GM19043 (cell line): ENCODE results near the gene IFNA21.
"Not testable (repeated sequence)": the region's sequence is repeated elsewhere in the genome, so short reads cannot be mapped to it uniquely, and the experiment has no call there.

Source experiments
- ATAC-seq: cut with Tn5 transposase; IDR thresholded peaks from one replicate; pipeline ENCODE4 v1.9.1; 2021; ENCODE audit warnings: low read depth; ENCODE audit not compliant: unreplicated experiment

The IFNA21 gene

DNA sequence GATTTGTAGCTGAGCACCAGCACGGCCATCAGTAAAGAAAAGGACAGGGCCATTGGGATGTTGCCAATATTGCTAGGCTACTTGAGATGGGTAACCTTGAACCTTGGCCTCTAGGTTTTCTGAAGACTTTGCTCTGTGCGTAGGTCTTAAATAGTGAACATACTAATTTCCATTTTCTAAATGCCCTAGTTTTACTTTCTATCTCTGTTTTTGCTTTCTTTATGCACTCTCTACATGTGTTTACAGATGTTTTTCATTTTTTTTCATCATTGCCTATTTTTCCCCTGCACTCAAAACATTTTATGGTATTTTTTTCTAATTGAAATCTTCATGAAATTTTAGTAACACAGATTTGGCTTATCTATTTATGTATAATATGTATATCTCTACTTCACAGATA lies at the start of gene IFNA21:
Gene IFNA21 (minus strand): TSS at position 101 of the 400 bp plus-strand sequence. CDS start 48 bp downstream, at position 53.
- ATAC-seq = not testable (repeated sequence)

DNA sequence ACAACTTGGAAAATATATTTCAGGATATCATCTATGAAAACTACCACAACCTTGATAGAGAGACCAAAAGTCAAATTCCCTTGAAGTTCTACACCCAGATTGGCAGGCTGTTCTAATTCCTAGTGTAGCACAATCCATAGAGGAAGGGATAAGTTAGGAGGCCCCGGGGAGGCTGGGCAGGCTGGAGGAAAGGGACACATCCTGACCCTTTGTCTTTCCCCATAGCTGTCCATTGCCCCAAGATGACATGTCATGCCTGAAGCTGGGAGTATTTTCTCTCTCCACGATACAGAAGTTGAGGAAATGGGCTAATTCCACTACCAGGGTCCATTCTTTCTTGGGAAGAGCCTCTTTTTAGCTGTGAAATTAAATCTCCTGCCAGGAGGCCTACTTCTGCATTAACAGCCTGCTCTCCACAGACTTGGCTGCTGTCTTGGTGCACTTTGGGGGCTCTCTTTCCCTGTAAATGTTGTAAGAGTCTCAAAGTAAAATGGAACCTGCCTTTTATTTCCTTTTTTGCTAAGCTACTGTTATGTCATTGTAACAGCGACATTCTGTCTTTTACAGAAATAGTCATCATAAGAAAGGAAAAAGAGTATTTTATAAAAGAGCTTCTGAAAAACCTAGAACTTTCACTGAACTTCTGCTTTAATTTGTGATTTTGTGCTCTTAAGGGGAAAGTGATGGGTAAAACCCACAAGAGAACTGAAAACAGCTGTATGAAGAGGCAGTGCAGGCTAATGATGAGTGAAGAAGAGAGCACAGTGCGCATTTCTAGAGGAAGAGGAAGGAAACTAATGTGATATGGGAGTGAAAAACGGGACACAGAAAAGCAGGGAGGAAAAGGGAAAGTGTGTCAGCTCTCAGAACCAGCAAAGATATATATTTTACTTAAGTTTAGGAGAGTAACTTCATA lies 47.2 kb upstream of the IFNA21 start:
- peak; percentile 70 for ATAC-seq

DNA sequence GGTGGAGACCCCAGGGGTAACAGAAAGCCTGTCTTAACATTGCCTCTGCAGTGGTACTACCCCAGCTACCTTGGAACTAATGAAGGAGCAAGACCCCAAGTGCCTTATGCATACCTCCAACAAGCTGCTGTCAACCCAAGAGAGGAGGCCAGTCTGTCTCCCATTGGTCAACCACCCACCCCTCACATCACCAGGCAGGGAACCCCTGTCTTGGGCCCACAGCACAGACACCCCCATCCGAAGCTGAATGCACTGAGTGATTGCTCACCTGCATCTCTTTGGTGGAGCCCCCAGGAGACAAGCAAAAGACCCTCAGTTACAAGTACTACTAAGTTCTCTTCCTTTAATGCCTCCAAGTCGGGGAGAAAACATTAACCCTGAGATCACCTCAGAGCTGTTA lies 45.7 kb upstream of the IFNA21 start:
- ATAC-seq = not testable (repeated sequence)

DNA sequence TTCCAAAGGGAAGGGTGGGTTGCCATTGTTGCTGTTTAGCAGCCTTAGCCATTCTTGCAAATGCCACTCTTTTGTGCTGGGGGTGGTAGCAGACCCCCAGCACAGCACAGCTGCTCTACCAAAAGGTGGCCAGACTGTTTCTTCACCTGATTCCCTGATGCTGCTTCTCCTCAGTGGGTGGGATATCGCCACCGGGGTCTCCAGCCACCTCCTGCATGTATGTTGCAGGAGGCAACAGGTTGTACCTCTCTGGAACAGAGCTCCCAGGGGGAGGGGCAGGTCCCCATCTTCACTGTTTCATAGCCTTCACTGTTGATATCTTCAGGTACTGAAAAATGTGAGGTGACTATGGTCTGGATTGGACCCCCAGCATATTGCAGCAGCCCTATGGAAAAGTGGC lies 44.3 kb upstream of the IFNA21 start:
- not testable (repeated sequence) for ATAC-seq

DNA sequence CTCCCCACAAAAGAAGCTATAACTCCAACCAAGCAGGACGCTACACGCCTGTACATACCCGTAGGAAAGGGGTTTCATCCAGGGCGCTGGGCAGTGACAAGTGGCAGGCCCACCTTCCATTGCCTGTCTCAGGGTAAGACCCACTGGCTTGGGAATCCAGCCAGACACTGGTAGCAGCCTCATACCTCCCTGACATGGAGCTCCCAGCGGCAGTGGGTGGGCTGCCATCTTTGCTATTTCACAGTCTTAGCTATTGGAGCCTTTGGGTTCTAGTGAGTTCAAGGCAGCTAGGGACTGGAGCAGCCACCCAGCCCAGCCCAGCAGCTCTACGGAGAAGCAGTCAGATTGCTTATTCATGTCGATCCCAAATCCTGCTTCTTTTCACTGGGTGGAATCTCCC lies 43.9 kb upstream of the IFNA21 start:
- no peak for ATAC-seq

DNA sequence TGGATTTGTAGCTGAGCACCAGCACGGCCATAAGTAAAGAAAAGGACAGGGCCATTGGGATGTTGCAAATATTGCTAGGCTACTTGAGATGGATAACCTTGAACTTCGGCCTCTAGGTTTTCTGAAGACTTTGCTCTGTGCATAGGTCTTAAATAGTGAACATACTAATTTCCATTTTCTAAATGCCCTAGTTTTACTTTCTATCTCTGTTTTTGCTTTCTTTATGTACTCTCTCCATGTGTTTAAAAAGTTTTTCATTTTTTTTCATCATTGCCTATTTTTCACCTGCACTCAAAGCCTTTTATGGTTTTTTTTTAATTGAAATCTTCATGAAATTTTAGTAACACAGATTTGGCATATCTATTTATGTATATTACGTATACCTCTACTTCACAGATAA lies 40.6 kb upstream of the IFNA21 start, which contains the start of gene IFNA10:
Gene IFNA10 (minus strand): TSS at position 101 of the 400 bp plus-strand sequence. CDS start 46 bp downstream, at position 55.
- ATAC-seq = not testable (repeated sequence)

DNA sequence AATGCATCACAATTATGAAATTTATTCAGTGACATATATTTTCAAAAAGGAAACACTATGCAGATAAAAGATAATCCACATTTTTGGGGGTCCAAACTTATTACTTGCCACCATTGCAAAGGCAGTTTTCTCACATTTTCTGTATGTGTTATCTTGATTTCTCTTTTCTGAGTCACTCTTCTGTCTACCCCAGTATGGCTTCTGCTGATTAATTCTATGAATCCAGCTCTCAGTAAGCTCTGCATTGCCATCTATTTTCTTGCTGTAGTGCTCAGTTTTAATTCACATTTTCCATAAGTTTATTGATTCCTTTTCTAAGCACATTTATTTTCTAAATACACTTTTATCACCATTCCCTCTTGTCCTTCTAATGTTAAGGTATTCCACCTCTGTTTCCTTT lies 38.7 kb upstream of the IFNA21 start:
- no peak for ATAC-seq

DNA sequence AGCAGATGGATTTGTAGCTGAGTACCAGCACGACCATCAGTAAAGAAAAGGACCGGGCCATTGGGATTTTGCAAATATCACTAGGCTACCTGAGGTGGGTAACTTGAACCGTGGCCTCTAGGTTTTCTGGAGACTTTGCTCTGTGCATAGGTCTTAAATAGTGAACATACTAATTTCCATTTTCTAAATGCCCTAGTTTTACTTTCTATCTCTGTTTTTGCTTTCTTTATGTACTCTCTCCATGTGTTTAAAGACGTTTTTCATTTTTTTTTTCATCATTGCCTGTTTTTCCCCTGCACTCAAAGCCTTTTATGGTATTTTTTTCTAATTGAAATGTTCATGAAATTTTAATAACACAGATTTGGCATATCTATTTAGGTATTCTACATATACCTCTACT lies 35.6 kb upstream of the IFNA21 start, which contains the start of gene IFNA7:
Gene IFNA7 (minus strand): TSS at position 101 of the 400 bp plus-strand sequence. CDS start 40 bp downstream, at position 61.
- not testable (repeated sequence) for ATAC-seq

DNA sequence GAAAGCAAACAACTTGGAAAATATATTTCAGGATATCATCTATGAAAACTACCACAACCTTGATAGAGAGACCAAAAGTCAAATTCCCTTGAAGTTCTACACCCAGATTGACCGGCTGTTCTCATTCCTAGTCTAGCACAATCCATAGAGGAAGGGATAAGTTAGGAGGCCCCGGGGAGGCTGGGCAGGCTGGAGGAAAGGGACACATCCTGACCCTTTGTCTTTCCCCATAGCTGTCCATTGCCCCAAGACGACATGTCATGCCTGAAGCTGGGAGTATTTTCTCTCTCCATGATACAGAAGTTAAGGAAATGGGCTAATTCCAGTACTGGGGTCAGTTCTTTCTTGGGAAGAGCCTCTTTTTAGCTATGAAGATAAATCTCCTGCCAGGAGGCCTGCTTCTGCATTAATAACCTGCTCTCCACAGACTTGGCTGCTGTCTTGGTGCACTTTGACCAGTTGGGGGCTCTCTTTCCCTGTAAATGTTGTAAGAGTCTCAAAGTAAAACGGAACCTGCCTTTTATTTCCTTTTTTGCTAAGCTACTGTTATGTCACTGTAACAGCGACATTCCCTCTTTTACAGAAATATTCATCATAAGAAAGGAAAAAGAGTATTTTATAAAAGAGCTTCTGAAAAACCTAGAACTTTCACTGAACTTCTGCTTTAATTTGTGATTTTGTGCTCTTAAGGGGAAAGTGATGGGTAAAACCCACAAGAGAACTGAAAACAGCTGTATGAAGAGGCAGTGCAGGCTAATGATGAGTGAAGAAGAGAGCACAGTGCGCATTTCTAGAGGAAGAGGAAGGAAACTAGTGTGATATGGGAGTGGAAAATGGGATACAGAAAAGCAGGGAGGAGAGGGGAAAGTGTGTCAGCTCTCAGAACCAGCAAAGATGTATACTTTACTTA lies 28.7 kb upstream of the IFNA21 start:
- ATAC-seq = peak; percentile 96

DNA sequence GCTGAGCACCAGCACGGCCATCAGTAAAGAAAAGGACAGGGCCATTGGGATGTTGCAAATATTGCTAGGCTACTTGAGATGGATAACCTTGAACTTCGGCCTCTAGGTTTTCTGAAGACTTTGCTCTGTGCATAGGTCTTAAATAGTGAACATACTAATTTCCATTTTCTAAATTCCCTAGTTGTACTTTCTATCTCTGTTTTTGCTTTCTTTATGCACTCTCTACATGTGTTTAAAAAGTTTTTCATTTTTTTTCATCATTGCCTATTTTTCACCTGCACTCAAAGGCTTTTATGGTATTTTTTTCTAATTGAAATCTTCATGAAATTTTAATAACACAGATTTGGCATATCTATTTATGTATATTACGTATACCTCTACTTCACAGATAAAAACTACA lies 21.0 kb upstream of the IFNA21 start, which contains the start of gene IFNA4:
Gene IFNA4 (minus strand): TSS at position 101 of the 400 bp plus-strand sequence. CDS start 56 bp downstream, at position 45.
- ATAC-seq = not testable (repeated sequence)

DNA sequence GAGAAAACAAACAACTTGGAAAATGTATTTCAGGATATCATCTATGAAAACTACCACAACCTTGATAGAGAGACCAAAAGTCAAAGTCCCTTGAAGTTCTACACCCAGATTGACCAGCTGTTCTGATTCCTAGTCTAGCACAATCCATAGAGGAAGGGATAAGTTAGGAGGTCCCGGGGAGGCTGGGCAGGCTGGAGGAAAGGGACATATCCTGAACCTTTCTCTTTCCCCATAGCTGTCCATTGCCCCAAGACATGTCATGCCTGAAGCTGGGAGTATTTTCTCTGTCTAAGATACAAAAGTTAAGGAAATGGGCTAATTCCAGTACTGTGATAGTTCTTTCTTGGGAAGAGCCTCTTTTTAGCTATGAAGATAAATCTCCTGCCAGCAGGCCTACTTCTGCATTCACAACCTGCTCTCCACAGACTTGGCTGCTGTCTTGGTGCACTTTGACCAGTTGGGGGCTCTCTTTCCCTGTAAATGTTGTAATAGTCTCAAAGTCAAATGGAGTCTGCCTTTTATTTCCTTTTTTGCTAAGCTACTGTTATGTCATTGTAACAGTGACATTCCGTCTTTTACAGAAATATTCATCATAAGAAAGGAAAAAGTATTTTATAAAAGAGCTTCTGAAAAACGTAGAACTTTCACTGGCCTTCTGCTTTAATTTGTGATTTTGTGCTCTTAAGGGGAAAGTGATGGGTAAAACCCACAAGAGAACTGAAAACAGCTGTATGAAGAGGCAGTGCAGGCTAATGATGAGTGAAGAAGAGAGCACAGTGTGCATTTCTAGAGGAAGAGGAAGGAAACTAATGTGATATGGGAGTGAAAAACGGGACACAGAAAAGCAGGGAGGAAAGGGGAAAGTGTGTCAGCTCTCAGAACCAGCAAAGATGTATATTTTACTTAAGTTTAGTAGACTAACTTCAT lies 16.6 kb upstream of the IFNA21 start:
- peak; percentile 88 for ATAC-seq

DNA sequence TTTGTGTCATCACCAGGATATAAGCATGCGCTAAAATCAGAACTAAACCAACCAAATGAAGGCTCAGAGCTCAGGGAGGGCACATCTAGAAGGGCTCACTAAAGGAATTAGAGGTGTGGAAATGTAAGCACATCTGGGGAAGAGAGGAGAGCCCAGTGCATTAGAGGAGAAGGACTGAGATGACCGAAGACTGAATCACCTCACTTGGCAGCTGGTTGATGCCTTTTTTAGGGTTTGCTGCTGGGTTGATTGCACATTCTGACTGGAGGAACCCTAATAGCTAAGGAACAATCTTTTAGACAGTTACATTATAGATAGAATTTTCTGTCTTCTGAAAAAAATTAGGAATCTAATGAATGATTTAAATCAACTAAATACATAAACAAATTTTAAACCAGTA lies 8.2 kb upstream of the IFNA21 start:
- ATAC-seq = no peak

DNA sequence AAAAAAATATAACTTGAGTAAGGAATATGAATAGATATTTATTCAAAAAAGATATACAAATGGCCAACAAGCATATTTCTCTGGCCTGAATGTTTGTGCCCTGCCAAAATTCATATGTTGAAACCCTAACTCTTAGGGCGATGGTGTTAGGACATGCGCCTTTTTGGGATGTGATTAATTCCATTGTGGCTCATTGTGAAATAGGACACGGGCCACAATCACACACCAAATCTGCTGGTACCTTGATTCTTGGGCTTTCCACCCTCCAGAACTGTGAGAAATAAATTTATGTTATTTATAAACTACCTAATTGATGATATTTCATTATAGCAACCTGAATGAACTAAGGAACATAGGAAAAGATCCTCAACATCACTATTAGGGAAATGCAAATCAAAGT lies 5.7 kb upstream of the IFNA21 start:
- no peak for ATAC-seq

DNA sequence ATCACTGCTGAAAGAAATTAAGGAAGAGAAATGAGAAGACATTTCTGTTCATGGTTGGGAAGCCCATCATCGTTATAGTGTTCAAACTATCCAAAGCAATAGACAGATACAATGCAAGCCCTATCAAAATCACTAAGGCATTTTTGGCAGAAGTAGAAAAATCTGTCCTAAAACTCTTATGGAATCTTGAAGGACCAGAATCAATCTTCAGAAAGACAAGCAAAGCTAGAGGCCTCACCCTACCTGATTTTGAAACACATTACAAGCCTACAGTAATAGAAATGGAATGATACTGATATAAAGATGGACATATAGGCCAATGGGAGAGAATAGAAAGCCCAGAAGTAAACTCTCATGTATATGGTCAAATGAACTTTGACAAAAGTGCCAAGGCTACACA lies 4.9 kb upstream of the IFNA21 start:
- ATAC-seq = no peak

DNA sequence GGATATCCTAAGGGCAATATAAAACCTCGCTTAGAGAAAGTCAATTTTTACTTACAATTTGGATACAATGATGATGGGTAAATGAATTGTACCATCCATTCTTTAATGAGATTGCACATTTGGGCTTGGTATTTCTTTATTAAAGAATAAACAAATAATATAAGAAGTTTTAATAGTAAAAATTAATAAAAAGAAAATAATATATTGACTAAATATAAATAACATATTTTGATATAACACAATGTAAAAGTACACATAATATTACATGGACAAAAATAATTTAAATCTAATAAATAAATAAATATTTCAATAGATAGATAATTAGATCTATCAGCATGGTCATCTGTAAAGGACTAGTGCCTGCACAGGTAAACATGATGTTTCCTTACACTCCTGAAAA lies 944 bp downstream of the IFNA21 start:
- no peak for ATAC-seq

DNA sequence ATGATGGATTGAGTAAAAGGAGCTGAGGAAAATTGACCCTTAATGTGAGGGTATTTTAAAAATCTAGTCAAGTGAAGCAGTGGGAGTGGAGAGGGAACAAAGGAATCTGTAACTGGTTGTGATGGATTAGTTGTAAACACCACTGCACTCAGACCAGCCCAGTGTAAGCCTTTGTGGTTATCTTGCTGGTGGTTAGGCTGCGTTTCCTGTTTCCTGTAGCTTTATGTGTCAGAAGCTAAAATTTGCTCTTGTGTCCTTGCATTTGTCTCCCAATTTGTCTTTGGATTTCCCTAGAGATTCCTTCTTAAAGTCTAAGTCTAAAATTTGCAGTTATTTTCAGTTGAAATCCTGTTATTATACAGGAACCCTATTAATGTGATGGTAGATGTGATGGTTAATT lies 6.3 kb downstream of the IFNA21 start:
- ATAC-seq = peak; percentile 97

DNA sequence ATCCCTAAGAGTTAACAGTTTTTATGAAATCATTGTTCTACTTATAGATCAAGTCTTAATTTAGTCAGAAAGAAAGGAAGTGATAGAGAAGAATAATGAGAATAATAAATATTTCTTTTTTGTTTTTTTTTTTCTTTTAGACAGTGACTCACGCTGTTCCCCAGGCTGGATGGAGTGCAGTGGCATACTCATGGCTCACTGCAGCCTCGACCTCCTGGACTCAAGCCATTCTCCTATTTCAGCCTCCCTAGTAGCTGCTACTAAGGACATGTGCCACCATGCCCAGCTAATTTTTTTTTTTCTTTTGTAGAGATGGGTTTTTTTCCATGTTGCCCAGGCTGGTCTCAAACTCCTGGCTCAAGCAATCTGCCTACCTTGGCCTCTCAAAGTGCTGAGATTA lies 11.0 kb downstream of the IFNA21 start:
- ATAC-seq = no peak

DNA sequence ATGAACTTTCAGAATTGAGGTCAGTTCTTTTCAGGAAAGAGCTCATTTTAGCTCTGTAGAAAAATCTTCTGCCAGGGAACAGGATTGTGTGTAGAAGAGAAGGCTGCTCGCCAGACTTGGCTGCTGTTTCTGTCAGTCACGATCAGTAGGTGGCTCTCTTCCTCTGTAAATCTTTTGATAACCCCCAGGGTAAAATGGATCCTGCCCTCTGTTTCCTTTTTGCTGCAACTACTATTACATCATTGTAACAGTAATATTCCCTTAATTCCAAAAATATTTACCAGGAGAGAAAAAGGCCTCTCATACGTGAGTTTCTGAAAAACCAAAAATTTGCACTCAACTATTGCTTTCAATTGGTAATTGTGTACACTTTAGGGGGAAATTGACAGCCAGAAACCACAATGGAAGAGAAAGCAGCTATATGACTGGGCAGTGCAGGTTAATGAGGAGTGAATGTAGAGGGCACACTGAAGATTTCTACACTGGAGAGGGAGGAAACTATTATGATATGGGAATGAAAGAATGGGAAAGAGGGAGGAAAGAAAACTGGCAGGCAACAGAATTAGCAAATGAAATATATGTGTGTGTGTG lies 12.3 kb downstream of the IFNA21 start:
- ATAC-seq = peak; percentile 88

DNA sequence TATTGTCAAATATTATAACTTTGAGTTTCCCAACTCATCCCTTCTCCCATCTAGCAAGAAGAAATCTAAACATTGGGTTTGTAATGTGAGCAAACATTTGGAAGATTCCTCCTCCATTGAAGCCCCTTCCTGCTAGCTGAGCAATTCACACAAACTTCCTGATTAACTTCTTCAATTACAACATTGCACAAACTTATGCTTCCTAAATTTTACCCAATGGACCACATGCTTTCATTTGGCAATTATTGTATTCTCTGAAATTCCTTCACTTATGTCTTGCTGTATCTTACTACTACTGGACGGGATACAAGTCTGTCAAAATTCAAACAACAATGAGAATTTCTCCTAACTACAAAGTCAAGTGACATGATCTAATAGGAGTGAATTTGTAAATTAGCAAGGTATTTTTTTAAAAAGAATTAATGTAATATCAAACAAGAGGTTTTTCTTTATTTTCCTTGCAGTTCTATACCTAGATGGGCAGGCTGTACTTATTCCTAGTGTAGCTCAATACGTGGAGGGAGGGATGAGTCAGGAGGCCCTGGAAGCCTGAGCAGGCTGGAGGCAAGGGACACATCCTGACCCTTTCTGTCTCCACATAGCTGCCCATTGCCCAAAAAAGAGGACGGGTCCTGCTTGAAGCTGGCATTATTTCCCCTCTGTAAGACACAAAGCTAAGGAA lies 13.0 kb downstream of the IFNA21 start:
- ATAC-seq = peak; percentile 22
